ENCODE measurements around the gene KDM4B.

The KDM4B gene

DNA sequence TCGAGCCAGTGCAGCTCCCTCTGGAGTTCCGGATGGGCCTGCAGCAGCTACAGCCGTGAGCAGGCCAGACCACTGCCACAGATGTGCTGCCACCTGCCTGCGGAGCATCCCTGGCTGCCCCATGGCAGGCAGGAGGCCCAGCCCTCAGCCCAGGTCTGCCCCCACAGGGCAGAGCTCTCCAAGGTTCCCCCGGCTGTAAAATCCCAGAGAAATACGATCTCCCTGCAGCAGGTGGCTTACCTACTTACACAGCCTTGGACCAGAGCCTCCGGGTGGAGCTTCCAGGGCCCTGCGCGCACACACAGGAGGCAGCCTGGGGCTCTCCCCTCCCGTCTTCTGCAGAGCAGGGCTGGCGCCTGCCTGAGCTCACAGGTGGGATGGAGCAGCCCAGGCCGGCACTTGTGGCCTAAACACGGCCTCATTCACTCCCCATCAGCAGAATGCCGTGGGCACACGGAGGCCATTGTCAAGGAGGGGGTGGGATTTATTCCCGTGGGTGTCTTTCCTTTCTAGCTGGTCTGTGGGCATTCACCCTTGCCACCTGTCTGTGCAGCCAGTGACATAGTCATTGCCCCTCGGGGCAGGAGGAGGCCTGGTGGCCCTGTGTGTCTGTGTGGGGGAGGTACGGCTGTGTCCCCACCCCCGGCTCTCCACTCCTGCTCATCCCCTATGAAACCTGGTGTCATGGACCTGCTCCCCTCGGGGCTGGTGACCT lies 118.0 kb downstream of the KDM4B start:
- DNase-seq (ENCODE audit: low read depth) = no peak
- H3K4me3 ChIP-seq (replicated peaks; ENCODE audit: low read depth, low read length) = no peak overlapping the region
- TF ChIP-seq, protein P1, sequence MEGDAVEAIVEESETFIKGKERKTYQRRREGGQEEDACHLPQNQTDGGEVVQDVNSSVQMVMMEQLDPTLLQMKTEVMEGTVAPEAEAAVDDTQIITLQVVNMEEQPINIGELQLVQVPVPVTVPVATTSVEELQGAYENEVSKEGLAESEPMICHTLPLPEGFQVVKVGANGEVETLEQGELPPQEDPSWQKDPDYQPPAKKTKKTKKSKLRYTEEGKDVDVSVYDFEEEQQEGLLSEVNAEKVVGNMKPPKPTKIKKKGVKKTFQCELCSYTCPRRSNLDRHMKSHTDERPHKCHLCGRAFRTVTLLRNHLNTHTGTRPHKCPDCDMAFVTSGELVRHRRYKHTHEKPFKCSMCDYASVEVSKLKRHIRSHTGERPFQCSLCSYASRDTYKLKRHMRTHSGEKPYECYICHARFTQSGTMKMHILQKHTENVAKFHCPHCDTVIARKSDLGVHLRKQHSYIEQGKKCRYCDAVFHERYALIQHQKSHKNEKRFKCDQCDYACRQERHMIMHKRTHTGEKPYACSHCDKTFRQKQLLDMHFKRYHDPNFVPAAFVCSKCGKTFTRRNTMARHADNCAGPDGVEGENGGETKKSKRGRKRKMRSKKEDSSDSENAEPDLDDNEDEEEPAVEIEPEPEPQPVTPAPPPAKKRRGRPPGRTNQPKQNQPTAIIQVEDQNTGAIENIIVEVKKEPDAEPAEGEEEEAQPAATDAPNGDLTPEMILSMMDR (IDR thresholded peaks at IDR 0.05; ENCODE audit: low read length, missing control alignments) = no peak

DNA sequence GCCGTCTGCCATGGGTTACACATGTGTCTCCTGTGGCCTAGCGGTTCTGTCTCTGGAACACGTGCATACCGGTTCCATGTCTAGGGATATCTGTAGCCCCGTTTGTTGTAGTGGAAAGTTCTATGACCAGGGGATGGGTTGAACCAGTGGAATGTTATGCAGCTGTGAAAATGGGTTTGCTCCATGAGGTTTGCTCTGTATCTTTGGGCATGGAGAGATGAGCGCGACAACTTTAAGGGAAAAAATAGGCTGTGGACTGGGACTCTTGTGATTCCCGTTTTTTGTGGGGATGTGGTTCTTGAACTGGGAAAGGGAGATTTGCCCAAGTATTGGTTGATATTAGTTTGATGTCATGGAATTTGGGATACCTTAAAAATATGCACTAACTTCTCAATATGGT lies 120.4 kb downstream of the KDM4B start:
- no peak for DNase-seq (ENCODE audit: low read depth)
- TF ChIP-seq, protein P1 (IDR thresholded peaks at IDR 0.05; ENCODE audit: low read length, missing control alignments) = no peak
- no peak overlapping the region for H3K4me3 ChIP-seq (replicated peaks; ENCODE audit: low read depth, low read length)

DNA sequence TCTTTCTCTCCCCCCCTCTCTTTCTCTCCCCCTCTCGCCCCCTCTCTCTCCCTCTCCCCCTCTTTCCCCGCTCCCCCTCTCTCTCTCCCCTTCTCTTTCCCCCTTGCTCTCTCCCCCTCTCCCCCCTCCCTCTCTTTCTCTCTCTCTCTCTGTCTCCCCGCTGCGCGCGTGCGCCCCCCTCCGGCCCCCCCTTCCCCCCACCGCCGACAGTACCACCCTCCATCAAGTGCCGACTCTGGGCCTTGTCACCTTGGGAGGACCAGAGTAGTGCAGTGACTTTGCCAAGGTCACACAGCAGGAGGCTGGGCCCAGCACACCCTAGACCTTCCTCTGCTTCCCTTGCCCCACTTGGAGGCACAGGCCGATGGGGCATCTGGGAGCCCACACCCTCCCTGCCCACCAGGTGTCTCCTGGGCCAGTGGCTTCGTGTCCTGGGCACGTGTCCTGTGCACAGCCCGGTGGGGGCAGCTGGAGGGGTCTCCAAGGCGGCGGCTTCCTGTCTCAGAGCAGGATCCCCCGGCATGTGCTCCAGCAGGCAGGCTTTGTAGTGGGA lies 121.6 kb downstream of the KDM4B start:
- H3K4me3 ChIP-seq (replicated peaks; ENCODE audit: low read depth, low read length) = no peak overlapping the region
- TF ChIP-seq, protein P1 (IDR thresholded peaks at IDR 0.05; ENCODE audit: low read length, missing control alignments) = no peak
- no peak for DNase-seq (ENCODE audit: low read depth)

DNA sequence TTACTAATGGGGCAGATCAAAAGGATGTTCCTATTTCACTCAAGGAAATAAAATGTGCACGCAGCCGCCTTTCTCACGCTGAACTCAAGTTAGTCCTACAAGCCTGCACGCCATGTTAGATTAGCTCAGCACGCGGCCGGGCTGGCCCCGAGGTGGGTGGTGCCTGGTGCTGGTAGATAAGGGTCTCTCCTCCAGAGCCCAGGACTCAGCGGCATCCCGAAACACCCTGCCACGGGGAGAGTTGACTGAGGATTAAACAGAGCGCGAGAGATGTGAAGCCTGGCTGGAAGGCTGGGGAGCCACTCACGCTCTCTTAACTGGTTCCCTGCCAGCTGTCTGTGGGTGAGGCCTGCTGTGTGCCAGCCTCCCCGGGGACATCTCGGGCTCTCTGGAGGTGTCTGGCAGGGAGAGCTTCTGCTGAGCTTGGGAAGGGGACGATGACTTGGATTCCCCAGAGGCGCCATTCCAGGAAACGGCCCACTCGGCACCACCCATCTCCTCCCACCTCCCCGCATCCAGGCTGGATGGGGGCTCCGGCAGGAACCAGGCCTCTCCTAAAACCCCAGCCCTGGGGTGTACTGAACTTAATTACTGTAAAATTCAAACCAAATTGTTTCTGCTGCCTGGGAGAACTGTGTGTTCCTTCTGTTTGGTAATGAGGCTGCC lies 122.2 kb downstream of the KDM4B start:
- H3K4me3 ChIP-seq (replicated peaks; ENCODE audit: low read depth, low read length) = no peak overlapping the region
- DNase-seq (ENCODE audit: low read depth) = peak; percentile 33
- TF ChIP-seq, protein P1 (IDR thresholded peaks at IDR 0.05; ENCODE audit: low read length, missing control alignments) = no peak

DNA sequence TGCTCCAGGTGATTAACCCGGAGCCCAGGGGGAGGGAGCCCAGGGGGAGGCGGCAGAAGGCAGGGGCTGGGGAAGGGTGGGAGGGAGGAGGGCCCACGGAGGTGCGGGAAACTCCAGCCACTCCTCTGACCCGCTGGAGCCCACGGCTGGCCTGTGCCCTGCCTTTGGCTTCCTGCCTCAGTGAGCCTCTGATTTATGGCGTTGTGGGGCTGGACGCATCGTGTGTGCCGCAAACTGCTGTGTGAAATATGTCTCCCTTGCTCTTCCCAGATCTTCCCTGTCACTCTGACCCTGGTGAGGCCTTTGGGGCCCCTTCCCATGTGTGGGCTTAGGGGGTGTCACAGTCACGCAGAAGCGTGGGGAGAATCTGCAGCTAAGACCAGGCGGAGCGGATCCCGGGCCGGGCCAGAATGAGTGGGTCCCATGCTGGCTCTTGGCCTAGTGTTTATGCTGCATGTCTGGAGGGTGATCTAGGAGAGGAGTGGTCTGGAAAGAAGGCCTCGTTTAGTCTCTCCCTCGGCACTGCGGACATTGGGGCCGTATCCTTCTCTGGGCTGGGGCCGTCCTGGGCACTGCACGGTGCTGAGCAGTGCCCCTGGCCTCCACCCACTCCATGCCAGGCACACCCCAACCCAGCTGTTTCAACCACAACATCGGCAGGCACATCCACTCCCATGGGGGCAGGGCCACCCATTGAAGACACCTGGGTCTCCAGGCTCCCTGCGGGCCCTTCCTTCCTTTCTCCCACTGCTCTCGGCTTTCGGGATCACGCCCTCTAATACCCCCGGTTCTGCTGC lies 123.0 kb downstream of the KDM4B start:
- no peak overlapping the region for H3K4me3 ChIP-seq (replicated peaks; ENCODE audit: low read depth, low read length)
- TF ChIP-seq, protein P1 (IDR thresholded peaks at IDR 0.05; ENCODE audit: low read length, missing control alignments) = no peak
- no peak for DNase-seq (ENCODE audit: low read depth)

DNA sequence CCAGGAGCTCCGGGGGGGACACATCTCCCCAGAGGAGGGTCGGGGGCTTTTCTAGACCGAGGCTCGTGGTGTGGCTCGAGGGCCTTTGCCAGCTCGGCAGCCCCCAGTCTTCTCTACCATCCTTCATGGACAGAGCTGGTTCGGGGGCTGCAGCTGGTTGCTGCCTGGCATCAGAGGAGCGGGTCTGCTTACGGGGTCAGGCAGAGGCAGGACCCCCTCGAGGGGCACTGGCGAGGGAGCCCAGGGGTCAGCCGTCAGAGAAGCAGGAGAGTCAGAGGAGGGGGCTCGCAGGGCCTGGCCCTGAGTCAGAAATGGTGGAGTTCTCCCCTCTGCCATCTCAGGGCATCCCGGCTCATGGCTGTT lies 123.5 kb downstream of the KDM4B start:
- DNase-seq (ENCODE audit: low read depth) = no peak
- no peak overlapping the region for H3K4me3 ChIP-seq (replicated peaks; ENCODE audit: low read depth, low read length)
- TF ChIP-seq, protein P1 (IDR thresholded peaks at IDR 0.05; ENCODE audit: low read length, missing control alignments) = no peak

Measured in fibroblast of pulmonary artery (primary cell).